Left lung (tissue), 10 donors: ENCODE data around the gene MS4A18. TPM values are rescaled to one million over a fixed set of nuclear protein-coding genes. Genes with fewer than 3 reads are reported as not detected.
A peak's percentile ranks its signal among the peaks of the same experiment; 100 is the strongest.

Experiments
- ATAC-seq: fragments of 200-7000 bp; cut with Tn5 transposase; one replicate; pipeline ENCODE4 v1.9.1; 2020; ENCODE audit warnings: moderate library complexity
- DNase-seq, 4 donors: peaks; one replicate each; pipeline ENCODE4 v3.0.0-alpha.2; 2013 to 2020
- H3K27ac ChIP-seq, 2 donors: fragments of 200-600 bp; sonication (generic) in 1 of 2; one replicate each; pipeline versions ENCODE4 v1.5.0 to v1.8.0; 2020 to 2021
- H3K27me3 ChIP-seq, 2 donors: fragments of 200-600 bp; sonication (generic) in 1 of 2; one replicate each; pipeline versions ENCODE4 v1.5.0 to v1.8.0; 2020 to 2021
- H3K36me3 ChIP-seq, 2 donors: fragments of 200-600 bp; sonication (generic) in 1 of 2; one replicate each; pipeline versions ENCODE4 v1.5.0 to v1.8.0; 2020 to 2021
- H3K4me1 ChIP-seq, 2 donors: fragments of 200-600 bp; one replicate each; pipeline ENCODE4 v1.8.0; 2021
- H3K4me3 ChIP-seq, 2 donors: fragments of 200-600 bp; sonication (generic) in 1 of 2; one replicate each; pipeline versions ENCODE4 v1.5.0 to v1.8.0; 2020 to 2021; ENCODE audit warnings: mild to moderate bottlenecking in 1 of 2
- H3K9me3 ChIP-seq, 2 donors: fragments of 200-600 bp; sonication (generic) in 1 of 2; one replicate each; pipeline versions ENCODE4 v1.5.0 to v1.8.0; 2020 to 2021
- intact Hi-C, 2 donors: fragments of 100-400 bp; cut with DNase I; formaldehyde crosslinking; loops; one replicate each; pipeline versions ENCODE4 v1.11.2 to v1.14.2; 2022
- polyA plus RNA-seq, 6 donors: library from polyadenylated mRNA; unstranded; fragments of 120-200 nt; gene quantifications; one replicate each; pipeline ENCODE4 v1.2.1, GENCODE V29; 2013; ENCODE audit not compliant: insufficient read length in 6 of 6
- total RNA-seq, 2 donors: library from RNA; stranded (reverse); fragmentation: NEBNext Ultra II Directional; extraction: Animal tissue kit (Norgen Biotek cat#: 25700); gene quantifications; one replicate each; pipeline ENCODE4 v1.2.1, GENCODE V29; 2021
- TF ChIP-seq, protein P1 (sequence below), 2 donors: fragments of 200-600 bp; sonication (generic) in 1 of 2; IDR thresholded peaks; one replicate each; pipeline versions ENCODE4 v1.5.0 to v1.8.0; 2021; ENCODE audit warnings: antibody characterized with exemption in 2 of 2
- donor health status: DM: no; HTN: yes; CAD: no.
- donor health status: DM: no; HTN: no; CAD: no.

The MS4A18 gene
- total and polyA plus RNA-seq, 8 donors = not detected

- H3K4me1 ChIP-seq = peaks cover 0 to 3% of the 10 kb centered on the region in 2 donors
- H3K27me3 ChIP-seq = no peaks in the 10 kb centered on the region
- H3K9me3 ChIP-seq = no peaks in the 10 kb centered on the region
- H3K27ac ChIP-seq = no peak within 1 kb of the TSS
- H3K36me3 ChIP-seq = no peaks in the 10 kb centered on the region
- intact Hi-C loops = no loop called here
- no peak within 1 kb of the TSS for H3K4me3 ChIP-seq
- no peak for ATAC-seq
- DNase-seq = peak in 1 of 4 donors; percentile 3
- TF ChIP-seq, protein P1, sequence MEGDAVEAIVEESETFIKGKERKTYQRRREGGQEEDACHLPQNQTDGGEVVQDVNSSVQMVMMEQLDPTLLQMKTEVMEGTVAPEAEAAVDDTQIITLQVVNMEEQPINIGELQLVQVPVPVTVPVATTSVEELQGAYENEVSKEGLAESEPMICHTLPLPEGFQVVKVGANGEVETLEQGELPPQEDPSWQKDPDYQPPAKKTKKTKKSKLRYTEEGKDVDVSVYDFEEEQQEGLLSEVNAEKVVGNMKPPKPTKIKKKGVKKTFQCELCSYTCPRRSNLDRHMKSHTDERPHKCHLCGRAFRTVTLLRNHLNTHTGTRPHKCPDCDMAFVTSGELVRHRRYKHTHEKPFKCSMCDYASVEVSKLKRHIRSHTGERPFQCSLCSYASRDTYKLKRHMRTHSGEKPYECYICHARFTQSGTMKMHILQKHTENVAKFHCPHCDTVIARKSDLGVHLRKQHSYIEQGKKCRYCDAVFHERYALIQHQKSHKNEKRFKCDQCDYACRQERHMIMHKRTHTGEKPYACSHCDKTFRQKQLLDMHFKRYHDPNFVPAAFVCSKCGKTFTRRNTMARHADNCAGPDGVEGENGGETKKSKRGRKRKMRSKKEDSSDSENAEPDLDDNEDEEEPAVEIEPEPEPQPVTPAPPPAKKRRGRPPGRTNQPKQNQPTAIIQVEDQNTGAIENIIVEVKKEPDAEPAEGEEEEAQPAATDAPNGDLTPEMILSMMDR (IDR thresholded peaks at IDR 0.05) = no peak
Observed at GRCh38 chr11:60699284-60699691, 25.2 kb upstream of the MS4A18 start, which contains the start of gene MS4A8. MS4A8 (plus strand) TSS chr11:60699612; CDS start chr11:60700861, 1,249 bp downstream.

GRCh38 chr11:60699936-60700335, 24.6 kb upstream of the MS4A18 start:
- intact Hi-C loops = no loop called here

DNA sequence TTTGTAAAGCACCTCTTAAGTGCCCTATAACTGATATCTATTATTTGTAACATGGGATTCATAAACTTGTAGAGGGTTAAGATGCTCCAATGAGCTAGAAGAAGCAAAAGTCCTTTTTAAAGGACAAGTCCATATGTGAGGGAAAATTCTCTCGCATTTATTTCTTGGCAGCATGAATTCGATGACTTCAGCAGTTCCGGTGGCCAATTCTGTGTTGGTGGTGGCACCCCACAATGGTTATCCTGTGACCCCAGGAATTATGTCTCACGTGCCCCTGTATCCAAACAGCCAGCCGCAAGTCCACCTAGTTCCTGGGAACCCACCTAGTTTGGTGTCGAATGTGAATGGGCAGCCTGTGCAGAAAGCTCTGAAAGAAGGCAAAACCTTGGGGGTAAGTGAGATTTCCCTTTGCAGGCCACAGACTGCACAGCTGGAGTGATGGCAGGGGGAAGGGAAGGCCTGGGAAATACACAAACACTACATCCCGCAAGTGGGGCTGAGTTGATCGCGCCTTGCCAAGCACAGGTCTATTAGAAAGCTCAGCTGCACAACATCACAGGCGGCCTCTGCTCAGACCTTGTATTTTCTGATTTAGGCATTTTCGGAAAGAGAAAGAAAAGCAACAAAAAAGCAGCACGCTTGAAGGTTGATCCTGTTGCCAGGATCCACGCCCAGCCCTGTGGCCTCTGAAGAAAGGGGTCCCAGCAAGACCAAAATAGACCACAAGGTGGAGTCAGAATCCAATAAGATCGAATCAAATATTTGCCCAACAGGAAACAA, 23.6 kb upstream of the MS4A18 start:
- TF ChIP-seq, protein P1 (IDR thresholded peaks at IDR 0.05) = peak; percentile 13 to 35
- Histone ChIP-seq H3K4me3 (no peak overlapping the region), H3K4me1 (peaks cover 0 to 3% of the 10 kb centered on the region in 2 donors), H3K9me3 (no peaks in the 10 kb centered on the region), H3K27ac (no peak overlapping the region), H3K27me3 (no peaks in the 10 kb centered on the region), H3K36me3 (no peaks in the 10 kb centered on the region)
- peak; percentile 86 for ATAC-seq
- intact Hi-C loops = no loop called here
- DNase-seq = peak in 2 of 4 donors; percentile 37 to 64

More at GRCh38 chr11:60699936-60700335, 24.6 kb upstream of the MS4A18 start:
- TF ChIP-seq, protein P1 (IDR thresholded peaks at IDR 0.05) = no peak
- Histone ChIP-seq H3K4me3 (no peak overlapping the region), H3K36me3 (no peaks in the 10 kb centered on the region), H3K27me3 (no peaks in the 10 kb centered on the region), H3K27ac (no peak overlapping the region), H3K9me3 (no peaks in the 10 kb centered on the region), H3K4me1 (peaks cover 0 to 3% of the 10 kb centered on the region in 2 donors)
- ATAC-seq = no peak
- DNase-seq = no peak

DNA sequence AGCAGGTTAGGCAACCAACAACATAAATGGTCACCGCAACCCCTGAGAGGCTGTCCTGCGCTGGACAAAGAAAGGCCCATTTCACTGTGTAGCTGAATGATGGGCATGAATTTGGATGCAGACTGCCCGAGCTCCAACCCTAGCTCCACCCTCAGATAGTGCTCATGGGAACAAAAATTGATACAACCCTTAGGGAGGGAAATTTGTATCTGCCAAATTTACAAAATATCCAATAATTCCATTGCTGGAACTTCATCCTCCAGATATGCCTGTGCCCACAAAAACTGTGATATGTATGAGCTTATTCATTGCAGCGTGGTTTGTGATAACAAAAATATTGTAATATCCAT, 23.1 kb upstream of the MS4A18 start:
- Histone ChIP-seq H3K27ac (no peak overlapping the region), H3K4me3 (no peak overlapping the region), H3K27me3 (no peaks in the 10 kb centered on the region), H3K36me3 (no peaks in the 10 kb centered on the region), H3K4me1 (peaks cover 0 to 3% of the 10 kb centered on the region in 2 donors), H3K9me3 (no peaks in the 10 kb centered on the region)
- no peak for DNase-seq
- TF ChIP-seq, protein P1 (IDR thresholded peaks at IDR 0.05) = no peak
- intact Hi-C loops = no loop called here
- ATAC-seq = no peak

- DNase-seq (no peak), ATAC-seq (no peak)
- intact Hi-C loops = no loop called here
- TF ChIP-seq, protein P1 (IDR thresholded peaks at IDR 0.05) = no peak
- Histone ChIP-seq H3K27me3 (no peaks in the 10 kb centered on the region), H3K27ac (no peak overlapping the region), H3K4me3 (no peak overlapping the region), H3K36me3 (no peaks in the 10 kb centered on the region), H3K4me1 (peaks cover 0 to 3% of the 10 kb centered on the region in 2 donors), H3K9me3 (no peaks in the 10 kb centered on the region)
Observed at GRCh38 chr11:60703374-60703773, 21.1 kb upstream of the MS4A18 start.
